CD4-positive, alpha-beta T cell (primary cell): ENCODE data around the gene ZFPL1. TPM values are rescaled to one million over a fixed set of nuclear protein-coding genes. Genes with fewer than 3 reads are reported as not detected.

Experiments
- ATAC-seq: fragments of 200-7000 bp; cut with Tn5 transposase; one replicate; pipeline ENCODE4 v1.10.0; 2022; ENCODE audit warnings: mild to moderate bottlenecking; ENCODE audit not compliant: poor library complexity
- CTCF ChIA-PET: fragments of 350-600 bp; sonication (Branson Sonifier 250); formaldehyde crosslinking; loops from one replicate; lab custom pipeline; 2021; ENCODE audit warnings: antibody characterized with exemption, inconsistent platforms; lab: Charles Lee
- POLR2A ChIA-PET: fragments of 350-600 bp; sonication (Branson Sonifier 250); formaldehyde crosslinking; loops from one replicate; lab custom pipeline; 2021; ENCODE audit warnings: antibody characterized with exemption, inconsistent platforms; lab: Charles Lee
- DNase-seq, 14 experiments: peaks; one replicate each; pipeline ENCODE4 v3.0.0-alpha.2; 2013 to 2020; ENCODE audit warnings: mixed read lengths in 2 of 14
- H3K27ac ChIP-seq, 2 donors: one replicate each; pipeline versions ENCODE4 v1.5.1 to v1.7.0; 2013; ENCODE audit warnings: low read length in 2 of 2, low read depth in 1 of 2, mild to moderate bottlenecking in 1 of 2
- H3K27me3 ChIP-seq, 2 experiments: 1 replicate in 1 of 2; 2 replicates in 1 of 2; pipeline versions ENCODE4 v1.6.1 to v1.7.0; 2013; ENCODE audit warnings: low read length in 2 of 2, control low read depth in 1 of 2, mild to moderate bottlenecking in 1 of 2, moderate library complexity in 1 of 2; ENCODE audit not compliant: insufficient read depth in 2 of 2, control insufficient read depth in 1 of 2
- H3K36me3 ChIP-seq: one replicate; pipeline ENCODE4 v1.6.1; 2013; ENCODE audit warnings: low read length, control low read depth; ENCODE audit not compliant: insufficient read depth
- H3K4me1 ChIP-seq: one replicate; pipeline ENCODE4 v1.6.1; 2013; ENCODE audit warnings: low read length, control low read depth; ENCODE audit not compliant: insufficient read depth
- H3K4me3 ChIP-seq: one replicate; pipeline ENCODE4 v1.5.1; 2013; ENCODE audit warnings: mild to moderate bottlenecking, low read length, moderate library complexity
- H3K9me3 ChIP-seq, 2 experiments: 1 replicate in 1 of 2; 2 replicates in 1 of 2; pipeline versions ENCODE4 v1.6.1 to v1.7.0; 2013; ENCODE audit warnings: low read length in 2 of 2, mild to moderate bottlenecking in 2 of 2, control low read depth in 1 of 2, moderate library complexity in 1 of 2; ENCODE audit not compliant: control insufficient read depth in 1 of 2, insufficient read depth in 1 of 2
- H3K27ac Mint-ChIP-seq: one replicate; pipeline ENCODE4 v1.8.0; 2020; ENCODE audit warnings: mixed read lengths
- H3K27me3 Mint-ChIP-seq: one replicate; pipeline ENCODE4 v1.8.0; 2021; ENCODE audit warnings: mixed read lengths
- H3K36me3 Mint-ChIP-seq: one replicate; pipeline ENCODE4 v1.8.0; 2021; ENCODE audit warnings: low read depth, mixed read lengths
- H3K4me1 Mint-ChIP-seq: one replicate; pipeline ENCODE4 v1.8.0; 2021; ENCODE audit warnings: low read depth, mixed read lengths
- H3K4me3 Mint-ChIP-seq: one replicate; pipeline ENCODE4 v1.8.0; 2020; ENCODE audit warnings: mild to moderate bottlenecking, mixed read lengths
- H3K9me3 Mint-ChIP-seq: one replicate; pipeline ENCODE4 v1.8.0; 2020; ENCODE audit warnings: mixed read lengths
- intact Hi-C, 2 experiments: fragments of 100-400 bp; cut with DNase I in 1 of 2; cut with micrococcal nuclease in 1 of 2; formaldehyde crosslinking; loops; one replicate each; pipeline versions ENCODE4 v1.15.1 to v1.9.0; 2023 to 2025; cut with DNase I, micrococcal nuclease
- total RNA-seq, 174 experiments: library from RNA in 2 of 174; stranded (reverse) in 2 of 174; gene quantifications; one replicate each; pipeline ENCODE4 v1.2.3 and lab custom pipeline; 2021 to 2026
- TF ChIP-seq, protein P1 (sequence below): fragments of 200-600 bp; IDR thresholded peaks from one replicate; pipeline ENCODE4 v1.8.0; 2022; ENCODE audit warnings: antibody characterized with exemption, mild to moderate bottlenecking

The ZFPL1 gene
- total RNA-seq, 2 experiments from 2014 or later, result 46.2 to 47.7 TPM

DNA sequence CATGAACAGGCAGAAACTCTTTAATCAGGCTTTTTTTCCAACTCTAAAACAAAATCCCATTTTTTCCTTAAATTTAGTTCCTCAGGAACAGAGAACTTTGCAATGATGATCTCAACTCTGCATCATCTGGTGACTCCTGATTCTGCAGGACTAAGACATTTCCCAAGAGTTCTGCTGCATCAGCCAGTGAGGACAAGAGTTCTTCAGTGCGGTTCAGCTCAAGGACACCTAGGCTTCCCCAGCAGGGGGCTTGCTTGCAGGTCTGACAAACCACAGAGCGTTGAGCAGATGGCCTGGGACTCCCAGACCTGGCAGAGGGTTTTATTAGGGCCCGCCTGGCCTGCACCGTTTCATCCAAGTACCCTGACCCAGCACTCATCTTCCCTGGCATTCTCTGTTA is 6.6 kb upstream of the ZFPL1 start:
- Histone ChIP-seq H3K27ac (no peak overlapping the region), H3K27me3 (no peaks in the 10 kb centered on the region), H3K36me3 (no peaks in the 10 kb centered on the region), H3K4me3 (no peak overlapping the region), H3K9me3 (no peaks in the 10 kb centered on the region), H3K4me1 (peaks cover 12% of the 10 kb centered on the region)
- Mint-ChIP-seq H3K27me3 (no peaks in the 10 kb centered on the region), H3K9me3 (no peaks in the 10 kb centered on the region), H3K4me1 (peaks cover 8% of the 10 kb centered on the region), H3K36me3 (no peaks in the 10 kb centered on the region), H3K27ac (no peak overlapping the region), H3K4me3 (no peak overlapping the region)
- TF ChIP-seq, protein P1, sequence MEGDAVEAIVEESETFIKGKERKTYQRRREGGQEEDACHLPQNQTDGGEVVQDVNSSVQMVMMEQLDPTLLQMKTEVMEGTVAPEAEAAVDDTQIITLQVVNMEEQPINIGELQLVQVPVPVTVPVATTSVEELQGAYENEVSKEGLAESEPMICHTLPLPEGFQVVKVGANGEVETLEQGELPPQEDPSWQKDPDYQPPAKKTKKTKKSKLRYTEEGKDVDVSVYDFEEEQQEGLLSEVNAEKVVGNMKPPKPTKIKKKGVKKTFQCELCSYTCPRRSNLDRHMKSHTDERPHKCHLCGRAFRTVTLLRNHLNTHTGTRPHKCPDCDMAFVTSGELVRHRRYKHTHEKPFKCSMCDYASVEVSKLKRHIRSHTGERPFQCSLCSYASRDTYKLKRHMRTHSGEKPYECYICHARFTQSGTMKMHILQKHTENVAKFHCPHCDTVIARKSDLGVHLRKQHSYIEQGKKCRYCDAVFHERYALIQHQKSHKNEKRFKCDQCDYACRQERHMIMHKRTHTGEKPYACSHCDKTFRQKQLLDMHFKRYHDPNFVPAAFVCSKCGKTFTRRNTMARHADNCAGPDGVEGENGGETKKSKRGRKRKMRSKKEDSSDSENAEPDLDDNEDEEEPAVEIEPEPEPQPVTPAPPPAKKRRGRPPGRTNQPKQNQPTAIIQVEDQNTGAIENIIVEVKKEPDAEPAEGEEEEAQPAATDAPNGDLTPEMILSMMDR, result no peak
- intact Hi-C loops, result no loop called here
- CTCF ChIA-PET, result no interaction called here
- POLR2A ChIA-PET, result interaction anchor here (1.7 kb wide), 1 partner anchor 58 kb away, joined by 6 read pairs; no protein-coding TSS in a partner anchor
- no peak for DNase-seq
- no peak for ATAC-seq

DNA sequence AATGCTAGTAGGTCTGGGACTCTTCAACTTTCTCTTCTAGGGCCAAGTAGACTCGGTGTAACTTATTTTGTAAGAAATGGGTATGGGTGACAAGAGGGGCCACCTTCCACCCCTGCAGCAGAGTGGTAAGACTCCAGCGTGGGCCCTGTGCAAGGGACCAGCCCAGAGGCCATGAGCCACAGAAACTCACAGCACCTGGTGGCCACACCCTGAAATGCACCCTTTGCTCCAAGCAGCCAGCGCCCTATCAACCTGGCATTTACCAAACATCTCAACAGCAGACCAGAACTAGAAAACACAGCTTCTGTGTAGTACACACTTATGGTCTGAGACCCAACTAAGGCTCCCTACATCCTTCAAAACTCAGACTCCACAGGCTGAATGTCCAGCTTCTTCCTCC is 5.9 kb upstream of the ZFPL1 start:
- Histone ChIP-seq H3K4me1 (peaks cover 13% of the 10 kb centered on the region), H3K4me3 (no peak overlapping the region), H3K27me3 (no peaks in the 10 kb centered on the region), H3K27ac (no peak overlapping the region), H3K9me3 (no peaks in the 10 kb centered on the region), H3K36me3 (no peaks in the 10 kb centered on the region)
- H3K27ac Mint-ChIP-seq, result peak overlapping the region; percentile 37
- POLR2A ChIA-PET, result interaction anchor here (1.7 kb wide), 1 partner anchor 57 kb away, joined by 6 read pairs; no protein-coding TSS in a partner anchor
- intact Hi-C loops, result loop anchor here (1.0 kb wide), 3 partner anchors 51 to 65 kb away; partner anchors contain the start of genes ARL2 (in 1 of the 2) and SNX15 (in 1 of the 2)
- peaks cover 13% of the 10 kb centered on the region for H3K4me1 Mint-ChIP-seq
- peak overlapping the region; percentile 7 for H3K4me3 Mint-ChIP-seq
- CTCF ChIA-PET, result interaction anchor here (0.9 to 1.0 kb wide), 3 partner anchors 18 to 234 kb away, joined by 3 to 4 read pairs (median 3); partner anchors contain the start of genes ARL2, CDC42BPG and VPS51
- no peaks in the 10 kb centered on the region for H3K9me3 Mint-ChIP-seq
- TF ChIP-seq, protein P1, result peak; percentile 71
- no peaks in the 10 kb centered on the region for H3K27me3 Mint-ChIP-seq
- ATAC-seq (peak; percentile 100), DNase-seq (peak; percentile 60 to 87 (median 72))
- H3K36me3 Mint-ChIP-seq, result no peaks in the 10 kb centered on the region

DNA sequence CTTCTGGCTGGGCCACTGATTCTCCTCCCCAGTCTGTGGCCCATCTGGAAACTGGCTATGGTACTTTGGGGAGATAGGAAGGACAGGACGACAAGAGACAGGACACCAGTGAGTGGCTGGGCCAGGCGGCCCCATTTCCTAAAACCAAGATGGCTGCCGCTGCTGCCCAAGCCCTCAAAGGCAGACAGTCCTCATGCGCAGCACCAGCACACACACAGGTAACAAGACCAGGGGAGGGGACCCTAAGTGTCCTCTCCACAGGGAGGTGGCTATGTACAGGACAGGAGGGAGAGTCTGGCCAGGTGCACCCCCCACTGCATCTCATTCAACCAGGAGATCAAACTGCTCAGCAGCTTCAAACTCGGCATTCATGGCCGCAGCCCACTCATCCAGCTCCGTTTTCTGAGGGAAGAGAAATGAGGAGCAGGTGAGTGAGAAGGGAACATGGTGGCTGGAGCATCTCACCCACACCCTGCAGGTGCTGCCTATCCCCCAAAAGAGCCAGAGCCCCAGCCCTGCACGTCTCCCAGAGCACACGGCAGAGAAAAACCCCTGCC is 5.2 kb upstream of the ZFPL1 start:
- ChIA-PET CTCF (interaction anchor here (0.9 to 1.0 kb wide), 3 partner anchors 17 to 235 kb away, joined by 3 to 4 read pairs (median 3); partner anchors contain the start of genes ARL2, CDC42BPG and VPS51), POLR2A (no interaction called here)
- no peak overlapping the region for H3K4me3 Mint-ChIP-seq
- H3K27me3 ChIP-seq, result no peaks in the 10 kb centered on the region
- peak overlapping the region; percentile 37 for H3K27ac Mint-ChIP-seq
- H3K36me3 ChIP-seq, result no peaks in the 10 kb centered on the region
- DNase-seq (no peak), ATAC-seq (no peak)
- intact Hi-C loops, result loop anchor here (1.0 kb wide), 3 partner anchors 52 to 66 kb away; partner anchors contain the start of genes ARL2 (in 1 of the 2) and SNX15 (in 1 of the 2)
- H3K9me3 Mint-ChIP-seq, result no peaks in the 10 kb centered on the region
- peaks cover 20% of the 10 kb centered on the region for H3K4me1 ChIP-seq
- H3K27ac ChIP-seq, result no peak overlapping the region
- peaks cover 2% of the 10 kb centered on the region for H3K36me3 Mint-ChIP-seq
- H3K27me3 Mint-ChIP-seq, result no peaks in the 10 kb centered on the region
- TF ChIP-seq, protein P1, result no peak
- no peak overlapping the region for H3K4me3 ChIP-seq
- peaks cover 20% of the 10 kb centered on the region for H3K4me1 Mint-ChIP-seq
- no peaks in the 10 kb centered on the region for H3K9me3 ChIP-seq
